GM19193 (cell line): ENCODE measurements around the gene GDF2.

Source experiments
- POLR2A ChIP-seq: IDR thresholded peaks from 4 replicates; pipeline ENCODE4 v1.6.1; 2011; ENCODE audit not compliant: insufficient read depth, insufficient read length; ENCODE audit errors: extremely low read depth

Gene GDF2

GRCh38 chr10:47359626-47360418, 37.6 kb downstream of the GDF2 start:
- no peak for TF ChIP-seq POLR2A

- no peak for TF ChIP-seq POLR2A
Measured at GRCh38 chr10:47360419-47361040, 38.3 kb downstream of the GDF2 start.

- TF ChIP-seq POLR2A = no peak
Measured at GRCh38 chr10:47361293-47361692, 39.0 kb downstream of the GDF2 start.

- no peak for TF ChIP-seq POLR2A
Measured at GRCh38 chr10:47362199-47362598, 39.9 kb downstream of the GDF2 start.

- TF ChIP-seq POLR2A = no peak
Measured at GRCh38 chr10:47363781-47364180, 41.5 kb downstream of the GDF2 start.

GRCh38 chr10:47364366-47364765, 42.1 kb downstream of the GDF2 start:
- no peak for TF ChIP-seq POLR2A

GRCh38 chr10:47364911-47365310, 42.7 kb downstream of the GDF2 start:
- TF ChIP-seq POLR2A = no peak

- TF ChIP-seq POLR2A = no peak
Measured at GRCh38 chr10:47365431-47366180, 43.4 kb downstream of the GDF2 start.

- TF ChIP-seq POLR2A = no peak
Measured at GRCh38 chr10:47366181-47366631, 44.0 kb downstream of the GDF2 start.

GRCh38 chr10:47366731-47367460, 44.6 kb downstream of the GDF2 start:
- TF ChIP-seq POLR2A = no peak

- TF ChIP-seq POLR2A = no peak
Measured at GRCh38 chr10:47367646-47368045, 45.4 kb downstream of the GDF2 start.

- no peak for TF ChIP-seq POLR2A
Measured at GRCh38 chr10:47368431-47369180, 46.4 kb downstream of the GDF2 start.

- no peak for TF ChIP-seq POLR2A
Measured at GRCh38 chr10:47369251-47369894, 47.1 kb downstream of the GDF2 start.

- no peak for TF ChIP-seq POLR2A
Measured at GRCh38 chr10:47370015-47370767, 47.9 kb downstream of the GDF2 start.

- TF ChIP-seq POLR2A = no peak
Measured at GRCh38 chr10:47370878-47371277, 48.6 kb downstream of the GDF2 start.
